BJ (cell line): ENCODE results near the gene SORCS1. TPM values are rescaled to one million over a fixed set of nuclear protein-coding genes. Genes with fewer than 3 reads are reported as not detected.

ENCODE experiments used
- CTCF ChIA-PET: fragments of 350-600 bp; formaldehyde crosslinking; extraction: SDS; loops from one replicate; lab custom pipeline; 2021; ENCODE audit warnings: antibody characterized with exemption, inconsistent platforms; lab: Yijun Ruan, JAX
- POLR2A ChIA-PET: fragments of 300-600 bp; sonication (Branson Sonifier 250); formaldehyde crosslinking; extraction: SDS; loops from one replicate; lab custom pipeline; 2021; ENCODE audit warnings: antibody characterized with exemption; lab: Charles Lee
- DNase-seq: peaks from one replicate; pipeline ENCODE4 v3.0.0-alpha.2; 2011; ENCODE audit warnings: low read depth
- H3K27me3 ChIP-seq: 2 replicates; pipeline ENCODE4 v1.6.0; 2011; ENCODE audit warnings: low read length; ENCODE audit not compliant: control insufficient read depth, insufficient read depth
- H3K36me3 ChIP-seq: 2 replicates; pipeline ENCODE4 v1.5.1; 2011; ENCODE audit warnings: low read length; ENCODE audit not compliant: control insufficient read depth, insufficient read depth
- H3K4me3 ChIP-seq: 2 replicates; pipeline ENCODE4 v1.5.1; 2011; ENCODE audit warnings: low read depth, mild to moderate bottlenecking, control low read depth, low read length
- polyA plus RNA-seq: library from polyadenylated mRNA; depleted of rRNA; stranded (reverse); fragments of >200 nt; gene quantifications from 2 replicates; pipeline ENCODE4 v1.2.3, GENCODE V29; 2011
- TF ChIP-seq, protein P1 (sequence below): IDR thresholded peaks from 2 replicates; pipeline ENCODE4 v1.5.1; 2011; ENCODE audit warnings: low read depth, mild to moderate bottlenecking, control low read depth, inconsistent platforms, low read length, moderate library complexity; ENCODE audit not compliant: insufficient read depth

SORCS1 gene
- polyA plus RNA-seq, 1 experiment, result 0.01 TPM

DNA sequence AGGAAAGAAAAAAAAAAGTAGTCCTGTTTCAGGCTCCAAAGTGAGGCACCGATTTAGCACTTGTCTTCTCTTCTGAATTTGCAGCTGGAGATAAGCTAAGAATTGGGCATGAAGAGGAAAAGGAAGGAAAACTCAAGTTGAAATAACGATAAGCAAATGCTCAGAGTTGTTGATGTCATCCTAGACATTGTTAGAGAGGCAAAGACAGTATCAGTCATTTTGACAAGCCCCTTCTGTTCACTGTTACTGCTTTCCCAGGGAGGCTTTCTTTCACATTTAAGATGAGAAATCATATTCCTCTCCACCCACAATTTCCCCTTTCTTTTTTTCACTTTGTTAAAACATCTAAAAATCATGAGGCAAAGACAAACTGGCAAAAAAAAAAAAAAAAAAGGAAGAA lies 41.8 kb downstream of the SORCS1 start:
- ChIA-PET CTCF (no interaction called here), POLR2A (no interaction called here)
- DNase-seq, result no peak
- no peaks in the 10 kb centered on the region for H3K27me3 ChIP-seq
- H3K4me3 ChIP-seq, result no peak overlapping the region
- TF ChIP-seq, protein P1, sequence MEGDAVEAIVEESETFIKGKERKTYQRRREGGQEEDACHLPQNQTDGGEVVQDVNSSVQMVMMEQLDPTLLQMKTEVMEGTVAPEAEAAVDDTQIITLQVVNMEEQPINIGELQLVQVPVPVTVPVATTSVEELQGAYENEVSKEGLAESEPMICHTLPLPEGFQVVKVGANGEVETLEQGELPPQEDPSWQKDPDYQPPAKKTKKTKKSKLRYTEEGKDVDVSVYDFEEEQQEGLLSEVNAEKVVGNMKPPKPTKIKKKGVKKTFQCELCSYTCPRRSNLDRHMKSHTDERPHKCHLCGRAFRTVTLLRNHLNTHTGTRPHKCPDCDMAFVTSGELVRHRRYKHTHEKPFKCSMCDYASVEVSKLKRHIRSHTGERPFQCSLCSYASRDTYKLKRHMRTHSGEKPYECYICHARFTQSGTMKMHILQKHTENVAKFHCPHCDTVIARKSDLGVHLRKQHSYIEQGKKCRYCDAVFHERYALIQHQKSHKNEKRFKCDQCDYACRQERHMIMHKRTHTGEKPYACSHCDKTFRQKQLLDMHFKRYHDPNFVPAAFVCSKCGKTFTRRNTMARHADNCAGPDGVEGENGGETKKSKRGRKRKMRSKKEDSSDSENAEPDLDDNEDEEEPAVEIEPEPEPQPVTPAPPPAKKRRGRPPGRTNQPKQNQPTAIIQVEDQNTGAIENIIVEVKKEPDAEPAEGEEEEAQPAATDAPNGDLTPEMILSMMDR, result no peak
- no peaks in the 10 kb centered on the region for H3K36me3 ChIP-seq

DNA sequence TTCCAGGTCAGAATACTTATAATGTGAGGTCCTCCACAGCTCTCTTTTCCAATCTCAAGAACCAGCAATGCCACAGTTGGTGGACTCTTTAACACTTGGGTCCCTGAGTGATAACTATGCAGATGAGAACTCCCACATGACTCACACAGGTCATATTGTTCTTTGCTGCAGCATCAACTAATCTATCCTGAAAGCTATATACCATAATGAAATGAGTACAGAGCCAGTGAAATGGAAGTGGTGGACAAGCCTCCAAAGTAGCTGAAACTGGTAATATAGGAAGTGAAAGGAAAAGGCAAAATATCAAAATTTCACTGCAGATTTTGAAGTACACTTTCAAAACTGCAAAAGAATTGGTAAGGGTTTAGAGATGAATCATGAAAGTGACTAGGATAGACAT lies 45.6 kb downstream of the SORCS1 start:
- no peak for DNase-seq
- ChIA-PET CTCF (no interaction called here), POLR2A (no interaction called here)
- TF ChIP-seq, protein P1, result no peak
- Histone ChIP-seq H3K4me3 (no peak overlapping the region), H3K27me3 (no peaks in the 10 kb centered on the region), H3K36me3 (no peaks in the 10 kb centered on the region)

GRCh38 chr10:107104026-107104652 lies 60.4 kb downstream of the SORCS1 start:
- H3K4me3 ChIP-seq, result no peak overlapping the region
- no peaks in the 10 kb centered on the region for H3K27me3 ChIP-seq
- POLR2A ChIA-PET, result no interaction called here
- H3K36me3 ChIP-seq, result no peaks in the 10 kb centered on the region
- TF ChIP-seq, protein P1, result no peak
- no peak for DNase-seq
- CTCF ChIA-PET, result no interaction called here

DNA sequence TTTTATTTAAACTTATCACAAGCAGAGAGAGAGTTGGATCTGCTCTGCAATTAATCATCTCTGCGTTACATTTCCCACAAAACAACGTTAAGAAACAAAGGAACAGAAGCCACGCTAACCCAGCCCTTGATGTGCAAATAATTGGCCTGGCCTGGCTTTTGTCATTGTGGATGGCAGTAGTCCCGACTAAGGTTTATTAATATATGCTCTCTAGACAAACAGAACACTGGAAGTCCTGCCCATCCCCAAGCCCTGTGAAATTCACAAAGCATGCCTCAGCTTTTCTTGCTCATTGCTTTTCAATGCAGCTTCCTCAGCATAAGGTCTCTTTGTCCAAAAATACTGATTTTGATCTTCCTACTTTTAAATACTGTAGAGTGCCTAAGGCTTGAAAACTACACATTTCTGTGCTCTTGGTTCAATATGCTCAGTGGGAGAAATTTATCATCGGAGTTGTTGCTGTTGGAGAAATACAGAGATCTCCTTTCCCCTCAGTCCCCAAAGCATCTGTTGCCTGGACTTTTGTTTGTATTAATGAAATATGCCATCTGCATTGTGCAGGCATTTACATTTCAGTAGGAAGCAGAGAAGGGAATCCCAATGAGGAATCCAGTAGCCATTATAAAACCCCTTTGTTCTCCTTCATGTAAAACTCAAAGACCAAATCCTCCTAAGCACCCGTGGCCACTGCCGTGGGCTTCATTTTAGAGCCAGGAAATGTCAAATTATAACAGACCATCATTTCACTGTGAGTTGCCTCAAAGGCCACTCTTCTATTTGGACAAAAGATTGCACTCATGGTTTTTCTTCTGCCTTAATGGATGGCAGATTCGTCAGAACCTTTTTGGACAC lies 61.1 kb downstream of the SORCS1 start:
- TF ChIP-seq, protein P1, result no peak
- POLR2A ChIA-PET, result no interaction called here
- no peak for DNase-seq
- Histone ChIP-seq H3K4me3 (no peak overlapping the region), H3K27me3 (no peaks in the 10 kb centered on the region), H3K36me3 (no peaks in the 10 kb centered on the region)
- CTCF ChIA-PET, result no interaction called here

- TF ChIP-seq, protein P1, result no peak
- H3K36me3 ChIP-seq, result no peaks in the 10 kb centered on the region
- ChIA-PET POLR2A (no interaction called here), CTCF (interaction anchor here (0.9 kb wide), 1 partner anchor 393 kb away, joined by 3 read pairs; no protein-coding TSS in a partner anchor)
- no peak overlapping the region for H3K4me3 ChIP-seq
- H3K27me3 ChIP-seq, result no peaks in the 10 kb centered on the region
- DNase-seq, result no peak
Observed at GRCh38 chr10:107098326-107098725, 66.2 kb downstream of the SORCS1 start.
